Hepatocyte (in vitro differentiated cells): ENCODE measurements around the gene BIRC7. TPM values are rescaled to one million over a fixed set of nuclear protein-coding genes. Genes with fewer than 3 reads are reported as not detected.

Experiments used
- DNase-seq: peaks from one replicate; pipeline ENCODE4 v3.0.0-alpha.2; 2016; ENCODE audit warnings: low spot score
- H2AFZ ChIP-seq: fragments of 200-600 bp; sonication (generic); 2 replicates; pipeline ENCODE4 v1.6.0; 2016; ENCODE audit warnings: antibody characterized with exemption, mild to moderate bottlenecking
- H3K27ac ChIP-seq: fragments of 200-600 bp; sonication (generic); 2 replicates; pipeline ENCODE4 v1.5.1; 2016; ENCODE audit warnings: mild to moderate bottlenecking
- H3K27me3 ChIP-seq: fragments of 200-600 bp; sonication (generic); 2 replicates; pipeline ENCODE4 v1.6.1; 2016
- H3K36me3 ChIP-seq: fragments of 200-600 bp; sonication (generic); replicated peaks from 2 replicates; pipeline ENCODE4 v1.5.1; 2016; ENCODE audit warnings: low read depth; ENCODE audit not compliant: insufficient read depth
- H3K4me1 ChIP-seq: fragments of 200-600 bp; sonication (generic); 2 replicates; pipeline ENCODE4 v1.5.1; 2016; ENCODE audit warnings: mild to moderate bottlenecking, moderate library complexity; ENCODE audit not compliant: insufficient read depth
- H3K4me2 ChIP-seq: fragments of 200-600 bp; sonication (generic); 2 replicates; pipeline ENCODE4 v1.6.0; 2016
- H3K4me3 ChIP-seq: fragments of 200-600 bp; sonication (generic); 2 replicates; pipeline ENCODE4 v1.5.1; 2016; ENCODE audit warnings: mild to moderate bottlenecking
- H3K79me2 ChIP-seq: fragments of 200-600 bp; sonication (generic); 2 replicates; pipeline ENCODE4 v1.6.0; 2017; ENCODE audit warnings: mild to moderate bottlenecking
- H3K9me2 ChIP-seq: fragments of 200-600 bp; sonication (generic); replicated peaks from 2 replicates; pipeline ENCODE4 v1.6.0; 2017; ENCODE audit warnings: mild to moderate bottlenecking; ENCODE audit not compliant: insufficient read depth
- H3K9me3 ChIP-seq: fragments of 200-600 bp; sonication (generic); 2 replicates; pipeline ENCODE4 v1.5.1; 2016; ENCODE audit warnings: low read depth, mild to moderate bottlenecking
- H4K20me1 ChIP-seq: fragments of 200-600 bp; sonication (generic); 2 replicates; pipeline ENCODE4 v1.6.0; 2016; ENCODE audit warnings: mild to moderate bottlenecking; ENCODE audit not compliant: insufficient read depth, poor library complexity, severe bottlenecking
- CTCF ChIP-seq: fragments of 200-600 bp; sonication (generic); IDR thresholded peaks from 2 replicates; pipeline ENCODE4 v1.5.1; 2016; ENCODE audit warnings: antibody characterized with exemption, mild to moderate bottlenecking; ENCODE audit not compliant: poor library complexity
- EZH2 ChIP-seq: fragments of 200-600 bp; sonication (generic); IDR thresholded peaks from 2 replicates; pipeline ENCODE4 v1.6.1; 2016; ENCODE audit warnings: antibody characterized with exemption, mild to moderate bottlenecking, borderline replicate concordance
- EZH2phosphoT487 ChIP-seq: fragments of 200-600 bp; sonication (generic); IDR thresholded peaks from one replicate; pipeline ENCODE4 v1.6.1; 2018; ENCODE audit warnings: antibody characterized with exemption, mild to moderate bottlenecking, low read depth, moderate library complexity; ENCODE audit not compliant: unreplicated experiment, severe bottlenecking
- WGBS: methylation state at CpG from one replicate; pipeline ENCODE4 v1.1.6; 2016; ENCODE audit warnings: low lambda C conversion rate; ENCODE audit errors: missing lambda C conversion rate; 5-methylcytosine and 5-hydroxymethylcytosine counted together
- polyA plus RNA-seq: library from polyadenylated mRNA; unstranded; fragments of >200 nt; fragmentation: Nextera tagmentation; extraction: Ambion mirVana; gene quantifications from 2 replicates; pipeline ENCODE4 v1.2.1, GENCODE V29; 2016
- total RNA-seq: library from RNA; depleted of rRNA; stranded (reverse); fragments of >200 nt; gene quantifications from 2 replicates; pipeline ENCODE4 v1.2.3, GENCODE V29; 2014

BIRC7 gene
- total and polyA plus RNA-seq, 2 experiments from 2014 or later: 0.43 to 2.0 TPM

DNA sequence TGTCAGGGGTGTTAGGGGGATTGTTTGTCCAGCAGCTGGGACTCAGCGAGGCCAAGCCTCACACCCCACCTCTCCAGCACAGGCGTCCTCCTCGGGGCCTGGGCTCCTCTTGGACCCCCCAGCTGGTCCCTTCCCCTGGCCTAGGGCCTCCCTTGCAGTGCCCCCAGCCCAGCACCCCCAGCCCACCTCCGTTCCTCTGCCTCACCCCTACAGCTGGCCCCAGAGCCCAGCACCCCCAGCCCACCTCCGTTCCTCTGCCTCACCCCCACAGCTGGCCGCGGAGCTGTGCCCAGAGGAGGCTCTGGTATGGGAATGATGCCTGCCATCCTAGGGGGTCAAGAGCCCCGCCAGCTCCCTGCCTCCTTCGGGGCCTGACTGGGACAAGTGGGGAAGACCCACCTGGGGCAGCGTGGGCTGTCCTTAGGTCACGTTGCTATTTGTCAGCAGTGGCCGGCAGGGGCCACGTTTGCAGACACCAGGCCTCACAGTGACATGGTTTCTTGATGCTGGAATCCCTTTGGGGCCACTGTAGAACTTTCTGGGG lies 49.3 kb downstream of the BIRC7 start:
- no peak overlapping the region for H3K27ac ChIP-seq
- no peaks in the 10 kb centered on the region for H3K27me3 ChIP-seq
- no peaks in the 10 kb centered on the region for H3K9me2 ChIP-seq
- no peaks in the 10 kb centered on the region for H3K9me3 ChIP-seq
- H3K4me3 ChIP-seq: no peak overlapping the region
- H3K36me3 ChIP-seq: no peaks in the 10 kb centered on the region
- no peak overlapping the region for H3K4me2 ChIP-seq
- no peaks in the 10 kb centered on the region for H4K20me1 ChIP-seq
- H3K79me2 ChIP-seq: no peaks in the 10 kb centered on the region
- no peaks in the 10 kb centered on the region for H3K4me1 ChIP-seq
- WGBS: 86% methylated on average over 12 of the region's 13 CpGs
- no peak for DNase-seq
- TF ChIP-seq EZH2 (no peak), EZH2phosphoT487 (no peak), CTCF (no peak)
- no peak overlapping the region for H2AFZ ChIP-seq

DNA sequence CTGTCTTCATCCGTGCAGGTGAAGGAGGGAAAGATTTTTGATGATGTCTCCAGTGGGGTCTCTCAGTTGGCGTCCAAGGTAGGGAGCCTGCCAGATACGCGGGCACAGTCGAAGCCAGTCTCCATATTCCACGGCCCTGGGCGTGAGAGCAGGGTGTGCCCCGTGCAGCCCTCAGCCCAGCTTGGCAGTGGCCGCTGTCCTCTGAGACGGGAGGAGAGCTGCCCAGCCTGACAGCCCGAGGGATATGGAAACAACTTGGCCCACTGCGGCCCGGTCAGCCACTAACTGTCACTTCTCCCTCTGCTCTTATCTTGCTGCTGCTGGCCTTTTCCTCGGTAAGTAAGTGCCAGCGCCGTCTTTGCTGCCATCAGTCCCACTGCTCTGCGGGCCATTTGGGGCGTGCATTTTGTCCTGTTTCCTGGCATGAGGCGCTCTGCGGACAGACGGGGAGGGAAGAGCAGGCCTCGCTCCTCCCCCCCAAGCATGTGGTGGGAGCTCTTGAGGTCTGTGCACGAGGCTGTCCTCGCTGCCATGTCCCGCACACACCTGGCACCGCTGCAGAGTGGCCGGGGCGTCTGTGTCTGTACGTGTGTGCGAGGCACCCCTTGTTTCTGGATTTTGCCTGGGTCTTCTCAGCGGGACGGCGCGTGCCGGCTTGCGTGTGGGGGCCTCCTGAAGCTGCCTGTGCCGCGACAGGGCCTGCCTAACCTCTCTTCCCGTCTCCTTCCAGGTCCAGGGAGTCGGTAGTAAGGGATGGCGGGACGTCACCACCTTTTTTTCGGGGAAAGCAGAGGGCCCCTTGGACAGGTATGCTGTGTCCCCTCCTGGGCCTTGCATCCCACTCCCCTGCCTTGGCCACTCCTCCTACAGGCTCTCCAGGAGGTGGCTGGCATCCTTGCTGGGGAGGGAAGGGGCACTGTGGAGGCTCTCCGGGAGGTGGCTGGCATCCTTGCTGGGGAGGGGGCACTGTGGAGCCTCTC lies 50.2 kb downstream of the BIRC7 start:
- 96% methylated on average over 44 of the region's 44 CpGs for WGBS
- DNase-seq: no peak
- H3K4me3 ChIP-seq: no peak overlapping the region
- H3K9me2 ChIP-seq: no peaks in the 10 kb centered on the region
- no peak overlapping the region for H3K27ac ChIP-seq
- no peaks in the 10 kb centered on the region for H3K27me3 ChIP-seq
- TF ChIP-seq EZH2 (no peak), CTCF (no peak), EZH2phosphoT487 (no peak)
- no peak overlapping the region for H2AFZ ChIP-seq
- no peaks in the 10 kb centered on the region for H3K79me2 ChIP-seq
- H3K9me3 ChIP-seq: no peaks in the 10 kb centered on the region
- H3K36me3 ChIP-seq: no peaks in the 10 kb centered on the region
- H3K4me1 ChIP-seq: peaks cover 3% of the 10 kb centered on the region
- no peak overlapping the region for H3K4me2 ChIP-seq
- no peaks in the 10 kb centered on the region for H4K20me1 ChIP-seq

DNA sequence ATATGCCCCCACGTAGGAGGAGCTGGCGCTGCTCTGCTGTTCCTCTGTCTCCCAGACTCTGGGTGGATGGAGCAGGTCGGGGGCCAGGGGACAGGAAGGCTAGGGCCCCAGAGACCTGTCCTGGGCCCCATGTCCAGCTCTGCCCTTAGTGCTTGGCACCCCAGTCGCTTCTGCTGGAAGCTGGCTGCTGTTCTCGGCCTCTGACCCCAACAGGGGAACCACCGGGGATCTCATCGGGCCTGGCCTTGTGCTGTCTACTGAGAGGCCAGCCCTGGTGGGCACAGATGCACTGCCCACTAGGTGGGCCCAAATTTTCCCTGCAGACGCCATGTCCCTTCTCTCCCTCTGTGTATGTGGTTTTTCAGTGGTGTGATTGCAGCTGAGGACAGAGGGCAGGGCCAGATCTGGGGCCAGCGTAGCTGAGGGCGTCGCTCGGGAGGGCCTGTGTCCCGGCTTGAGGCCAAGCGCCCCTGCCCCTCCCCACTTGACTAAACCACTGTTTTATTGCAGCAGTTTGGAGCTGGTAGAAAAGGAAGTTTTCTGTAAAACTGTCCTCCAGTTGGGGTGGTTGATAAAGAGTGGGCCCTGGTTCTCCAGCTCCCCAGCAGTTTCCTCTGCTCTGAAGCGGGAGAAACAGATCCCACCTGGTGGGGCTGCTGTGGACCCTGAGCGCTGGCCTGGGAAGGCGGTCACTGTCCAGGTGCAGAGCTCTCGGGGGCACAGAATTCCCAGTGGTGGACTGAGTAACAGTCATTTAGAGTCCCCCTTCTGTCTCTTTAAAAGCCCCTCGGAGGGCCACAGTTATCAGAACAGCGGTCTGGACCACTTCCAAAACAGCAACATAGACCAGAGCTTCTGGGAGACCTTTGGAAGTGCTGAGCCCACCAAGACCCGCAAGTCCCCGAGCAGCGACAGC lies 51.3 kb downstream of the BIRC7 start:
- Histone ChIP-seq H3K79me2 (no peaks in the 10 kb centered on the region), H3K27me3 (no peaks in the 10 kb centered on the region)

More for the DNA sequence above, 51.3 kb downstream of the BIRC7 start:
- H3K36me3 ChIP-seq: no peaks in the 10 kb centered on the region
- H2AFZ ChIP-seq: no peak overlapping the region
- no peak for DNase-seq
- peaks cover 3% of the 10 kb centered on the region for H3K4me1 ChIP-seq
- no peaks in the 10 kb centered on the region for H3K9me3 ChIP-seq
- no peak overlapping the region for H3K27ac ChIP-seq
- no peaks in the 10 kb centered on the region for H3K9me2 ChIP-seq
- WGBS: 91% methylated on average over 21 of the region's 23 CpGs
- no peak for TF ChIP-seq EZH2
- TF ChIP-seq CTCF: no peak
- no peak for TF ChIP-seq EZH2phosphoT487
- H3K4me3 ChIP-seq: no peak overlapping the region
- no peak overlapping the region for H3K4me2 ChIP-seq
- no peaks in the 10 kb centered on the region for H4K20me1 ChIP-seq
